Body of pancreas (tissue), 4 donors: ENCODE measurements around the gene AKT3. TPM values are rescaled to one million over a fixed set of nuclear protein-coding genes. Genes with fewer than 3 reads are reported as not detected.

Source experiments
- ATAC-seq: fragments of 150-250 bp; one replicate; pipeline ENCODE4 v1.9.1; 2016
- DNase-seq, 4 donors: peaks; one replicate each; pipeline ENCODE4 v3.0.0-alpha.2; 2019
- H3K27ac ChIP-seq, 4 donors: fragments of 200-600 bp; sonication (generic); 1 replicate in 3 of 4; 2 replicates in 1 of 4; pipeline versions ENCODE4 v1.5.1 to v1.6.1; 2016 to 2019; ENCODE audit warnings: mild to moderate bottlenecking in 1 of 4, mixed read lengths in 1 of 4, moderate library complexity in 1 of 4
- H3K27me3 ChIP-seq, 2 donors: fragments of 200-600 bp; sonication (generic); one replicate each; pipeline ENCODE4 v1.6.0; 2016; ENCODE audit warnings: mild to moderate bottlenecking in 1 of 2
- H3K36me3 ChIP-seq, 2 donors: fragments of 200-600 bp; sonication (generic); replicated peaks in 1 of 2; 2 replicates each; pipeline ENCODE4 v1.5.1; 2016; ENCODE audit warnings: low read depth in 2 of 2; ENCODE audit not compliant: insufficient read depth in 1 of 2
- H3K4me1 ChIP-seq: fragments of 200-600 bp; sonication (generic); one replicate; pipeline ENCODE4 v1.6.0; 2016
- H3K4me3 ChIP-seq, 2 donors: fragments of 200-600 bp; sonication (generic); 1 replicate in 1 of 2; 2 replicates in 1 of 2; pipeline ENCODE4 v1.5.1; 2016 to 2019
- H3K9me3 ChIP-seq, 3 donors: fragments of 200-600 bp; sonication (generic); 1 replicate in 2 of 3; 2 replicates in 1 of 3; pipeline ENCODE4 v1.5.1; 2016
- POLR2A ChIP-seq, 3 donors: fragments of 450-650 bp; IDR thresholded peaks; one replicate each; pipeline ENCODE4 v1.6.1; 2016; ENCODE audit warnings: antibody characterized with exemption in 3 of 3, mild to moderate bottlenecking in 2 of 3
- WGBS, 2 donors: methylation state at CpG; one replicate each; pipeline ENCODE4 v1.1.5; 2017; 5-methylcytosine and 5-hydroxymethylcytosine counted together
- intact Hi-C: fragments of 100-400 bp; cut with DNase I; formaldehyde crosslinking; loops from one replicate; pipeline ENCODE4 v1.15.1; 2023
- total RNA-seq, 2 donors: library from RNA; depleted of rRNA; stranded (reverse); fragments of >200 nt; gene quantifications; one replicate each; pipeline ENCODE4 v1.1.0, GENCODE V29; 2016
- TF ChIP-seq, protein P1 (sequence below), 7 experiments: fragments of 450-650 bp in 4 of 7; fragments of 200-600 bp in 3 of 7; sonication (generic) in 3 of 7; IDR thresholded peaks; one replicate each; pipeline ENCODE4 v1.5.1; 2016 to 2019; ENCODE audit warnings: antibody characterized with exemption in 7 of 7

The AKT3 gene
- total RNA-seq, 2 donors from 2014 or later, result 14.0 to 24.7 TPM

DNA sequence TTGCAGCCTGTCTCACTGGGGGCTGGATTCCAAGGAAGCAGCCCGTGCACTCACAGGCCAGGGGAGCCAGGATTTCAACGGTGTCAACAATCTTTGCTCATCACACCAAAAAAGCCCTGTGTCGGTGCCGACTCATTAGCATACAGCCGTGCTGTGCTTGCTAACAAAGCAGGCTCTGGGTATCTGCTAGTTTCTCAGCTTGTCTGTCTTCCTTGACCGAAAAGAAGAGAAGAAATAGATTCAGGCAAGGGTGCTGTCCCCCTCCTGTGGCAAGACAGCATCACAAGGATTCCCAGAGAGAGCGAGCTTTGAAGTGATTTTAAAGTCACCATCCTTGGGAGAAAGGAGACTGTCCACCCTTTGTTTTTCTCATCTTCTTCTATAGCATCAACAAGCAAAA, 379.5 kb downstream of the AKT3 start:
- Histone ChIP-seq H3K4me3 (no peak overlapping the region), H3K9me3 (no peaks in the 10 kb centered on the region), H3K4me1 (no peaks in the 10 kb centered on the region), H3K27ac (no peak overlapping the region), H3K36me3 (no peaks in the 10 kb centered on the region), H3K27me3 (no peaks in the 10 kb centered on the region)
- DNase-seq (no peak), ATAC-seq (no peak)
- intact Hi-C loops, result no loop called here
- TF ChIP-seq POLR2A (IDR thresholded peaks at IDR 0.05), result no peak
- TF ChIP-seq, protein P1, sequence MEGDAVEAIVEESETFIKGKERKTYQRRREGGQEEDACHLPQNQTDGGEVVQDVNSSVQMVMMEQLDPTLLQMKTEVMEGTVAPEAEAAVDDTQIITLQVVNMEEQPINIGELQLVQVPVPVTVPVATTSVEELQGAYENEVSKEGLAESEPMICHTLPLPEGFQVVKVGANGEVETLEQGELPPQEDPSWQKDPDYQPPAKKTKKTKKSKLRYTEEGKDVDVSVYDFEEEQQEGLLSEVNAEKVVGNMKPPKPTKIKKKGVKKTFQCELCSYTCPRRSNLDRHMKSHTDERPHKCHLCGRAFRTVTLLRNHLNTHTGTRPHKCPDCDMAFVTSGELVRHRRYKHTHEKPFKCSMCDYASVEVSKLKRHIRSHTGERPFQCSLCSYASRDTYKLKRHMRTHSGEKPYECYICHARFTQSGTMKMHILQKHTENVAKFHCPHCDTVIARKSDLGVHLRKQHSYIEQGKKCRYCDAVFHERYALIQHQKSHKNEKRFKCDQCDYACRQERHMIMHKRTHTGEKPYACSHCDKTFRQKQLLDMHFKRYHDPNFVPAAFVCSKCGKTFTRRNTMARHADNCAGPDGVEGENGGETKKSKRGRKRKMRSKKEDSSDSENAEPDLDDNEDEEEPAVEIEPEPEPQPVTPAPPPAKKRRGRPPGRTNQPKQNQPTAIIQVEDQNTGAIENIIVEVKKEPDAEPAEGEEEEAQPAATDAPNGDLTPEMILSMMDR (IDR thresholded peaks at IDR 0.05), result no peak
- WGBS, 2 donors, result 88 to 92% methylated on average over 7 of the region's 7 CpGs

DNA sequence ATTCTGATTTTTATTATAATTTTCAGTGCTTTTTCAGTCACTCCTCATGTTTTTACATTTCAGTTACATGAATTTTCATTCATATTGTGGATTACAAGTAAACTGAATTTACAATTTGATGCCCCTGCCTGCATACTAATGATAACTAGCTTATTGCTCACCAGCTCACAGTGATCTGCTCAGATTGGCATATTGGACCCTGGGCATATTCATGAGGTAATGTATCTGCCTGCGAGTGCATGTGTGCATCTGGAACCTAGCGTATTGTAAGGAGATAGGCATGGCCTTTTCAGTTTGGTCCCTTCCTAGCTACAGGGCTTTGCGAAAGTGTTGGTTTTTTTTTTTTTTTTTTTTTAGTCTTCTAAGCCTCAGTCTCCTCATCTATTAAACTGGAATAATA, 380.5 kb downstream of the AKT3 start:
- Histone ChIP-seq H3K27me3 (no peaks in the 10 kb centered on the region), H3K9me3 (no peaks in the 10 kb centered on the region), H3K4me3 (no peak overlapping the region), H3K36me3 (no peaks in the 10 kb centered on the region), H3K27ac (no peak overlapping the region), H3K4me1 (no peaks in the 10 kb centered on the region)
- ATAC-seq (no peak), DNase-seq (no peak)
- no peak for TF ChIP-seq POLR2A (IDR thresholded peaks at IDR 0.05)
- TF ChIP-seq, protein P1 (IDR thresholded peaks at IDR 0.05), result no peak
- 93 to 99% methylated on average over 3 of the region's 3 CpGs for WGBS, 2 donors
- intact Hi-C loops, result no loop called here

GRCh38 chr1:243465738-243466137, 384.3 kb downstream of the AKT3 start:
- intact Hi-C loops, result no loop called here
- TF ChIP-seq, protein P1 (IDR thresholded peaks at IDR 0.05), result no peak
- no peak for TF ChIP-seq POLR2A (IDR thresholded peaks at IDR 0.05)
- Histone ChIP-seq H3K27me3 (no peaks in the 10 kb centered on the region), H3K27ac (no peak overlapping the region), H3K9me3 (no peaks in the 10 kb centered on the region), H3K36me3 (no peaks in the 10 kb centered on the region), H3K4me3 (no peak overlapping the region), H3K4me1 (no peaks in the 10 kb centered on the region)
- ATAC-seq (no peak), DNase-seq (no peak)
- whole genome bisulfite sequencing, 2 donors, result 75 to 76% methylated on average over 5 of the region's 5 CpGs

DNA sequence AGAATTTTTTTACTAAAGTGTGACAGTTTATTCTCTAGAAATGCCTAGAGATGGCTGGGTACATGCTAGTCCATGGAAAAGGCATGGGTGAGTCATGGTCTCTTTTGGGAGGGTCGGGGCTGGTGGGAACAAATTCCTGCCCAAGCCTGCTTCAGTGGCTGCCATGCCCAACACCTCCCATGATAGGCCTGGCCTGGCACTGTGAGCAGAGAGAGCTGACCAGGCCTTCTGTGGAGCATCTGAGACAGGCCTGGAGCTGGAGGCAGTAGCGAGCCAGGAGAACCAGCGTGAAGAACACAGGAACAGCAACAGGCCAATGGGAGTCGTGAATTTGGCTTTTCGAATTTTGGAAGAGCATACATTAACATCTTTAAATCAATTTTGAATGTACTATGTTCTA, 385.0 kb downstream of the AKT3 start:
- Histone ChIP-seq H3K4me1 (no peaks in the 10 kb centered on the region), H3K27me3 (no peaks in the 10 kb centered on the region), H3K4me3 (no peak overlapping the region), H3K9me3 (no peaks in the 10 kb centered on the region), H3K27ac (no peak overlapping the region), H3K36me3 (no peaks in the 10 kb centered on the region)
- no peak for TF ChIP-seq POLR2A (IDR thresholded peaks at IDR 0.05)
- TF ChIP-seq, protein P1 (IDR thresholded peaks at IDR 0.05), result no peak
- ATAC-seq (no peak), DNase-seq (no peak)
- 94% methylated on average over 5 of the region's 5 CpGs for WGBS, 2 donors
- intact Hi-C loops, result no loop called here

- Histone ChIP-seq H3K4me1 (no peaks in the 10 kb centered on the region), H3K36me3 (no peaks in the 10 kb centered on the region), H3K27me3 (no peaks in the 10 kb centered on the region), H3K27ac (no peak overlapping the region), H3K4me3 (no peak overlapping the region), H3K9me3 (no peaks in the 10 kb centered on the region)
- ATAC-seq (no peak), DNase-seq (no peak)
- intact Hi-C loops, result no loop called here
- TF ChIP-seq, protein P1 (IDR thresholded peaks at IDR 0.05), result no peak
- no peak for TF ChIP-seq POLR2A (IDR thresholded peaks at IDR 0.05)
- 100% methylated on average over 1 of the region's 1 CpG for WGBS, 2 donors
Observed at GRCh38 chr1:243462929-243463697, 386.9 kb downstream of the AKT3 start.
